Limb (tissue), 2 donors: ENCODE measurements around the gene LUM.

ENCODE experiments used
- DNase-seq, 2 donors: peaks; one replicate each; pipeline ENCODE4 v3.0.0-alpha.2; 2016; ENCODE audit errors: extremely low spot score in 2 of 2

LUM gene

DNA sequence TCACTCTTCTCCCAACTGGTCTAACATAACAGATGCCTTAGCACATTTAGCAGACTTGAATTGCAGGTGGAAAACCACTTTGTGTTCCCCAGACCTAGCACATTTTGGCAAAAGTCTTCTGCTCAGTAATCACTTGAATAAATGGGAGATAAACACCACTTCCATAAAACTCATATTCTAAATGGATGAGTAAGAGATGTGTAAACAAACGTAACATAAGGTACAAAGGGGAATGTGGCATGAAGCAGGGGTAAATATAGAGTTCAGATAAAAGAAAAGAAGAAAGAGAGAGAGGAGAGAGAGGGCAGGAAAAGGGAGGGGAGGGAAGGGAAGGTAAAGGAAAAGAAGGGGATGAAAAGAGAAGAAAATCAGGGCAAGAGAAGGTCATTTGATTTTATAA is 36.4 kb downstream of the LUM start:
- DNase-seq, result no peak

DNA sequence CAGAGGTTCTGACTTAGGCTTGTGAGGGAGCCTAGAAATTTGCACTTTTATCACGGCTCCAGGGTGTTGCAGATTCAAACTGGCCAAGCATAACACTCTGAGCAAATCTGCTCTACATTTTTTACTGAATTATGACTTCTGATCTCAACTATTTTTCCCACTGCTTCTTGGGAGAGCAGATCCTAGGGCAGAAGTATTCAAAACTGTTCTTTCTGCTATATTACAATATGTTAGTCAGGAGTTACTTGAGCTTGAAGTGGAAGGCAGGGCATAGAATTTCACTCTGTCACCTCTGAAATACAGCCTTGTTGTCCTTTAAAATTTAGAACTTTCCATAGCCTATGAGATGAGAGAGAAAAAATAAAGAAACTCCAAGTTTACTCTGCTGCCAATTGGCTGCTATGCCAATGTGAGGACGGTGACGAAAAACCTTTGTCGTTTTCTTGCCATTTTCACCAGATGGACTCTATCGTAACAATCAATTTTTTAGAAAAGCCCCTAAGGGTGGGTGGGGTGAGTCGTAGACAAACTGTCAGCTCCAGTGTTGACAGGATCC is 37.1 kb downstream of the LUM start:
- no peak for DNase-seq

DNA sequence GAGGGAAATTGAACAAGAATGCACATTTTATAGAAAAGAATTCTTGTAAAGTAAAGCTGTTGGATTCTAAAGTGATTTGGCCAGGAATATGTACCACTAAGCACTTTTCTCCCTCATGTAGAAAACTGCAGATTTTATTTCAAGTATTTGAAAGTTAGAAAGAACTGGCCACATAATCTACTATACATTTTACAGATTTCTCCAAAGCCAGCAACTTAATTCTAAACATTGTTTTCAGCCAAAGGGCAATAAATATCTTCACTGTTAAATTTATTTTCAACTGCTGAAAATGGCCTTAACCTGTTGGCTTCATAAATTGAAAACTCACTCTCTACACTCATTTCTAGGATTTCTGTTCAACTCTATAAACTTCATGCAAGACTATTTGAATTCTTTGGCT is 37.9 kb downstream of the LUM start:
- no peak for DNase-seq

DNA sequence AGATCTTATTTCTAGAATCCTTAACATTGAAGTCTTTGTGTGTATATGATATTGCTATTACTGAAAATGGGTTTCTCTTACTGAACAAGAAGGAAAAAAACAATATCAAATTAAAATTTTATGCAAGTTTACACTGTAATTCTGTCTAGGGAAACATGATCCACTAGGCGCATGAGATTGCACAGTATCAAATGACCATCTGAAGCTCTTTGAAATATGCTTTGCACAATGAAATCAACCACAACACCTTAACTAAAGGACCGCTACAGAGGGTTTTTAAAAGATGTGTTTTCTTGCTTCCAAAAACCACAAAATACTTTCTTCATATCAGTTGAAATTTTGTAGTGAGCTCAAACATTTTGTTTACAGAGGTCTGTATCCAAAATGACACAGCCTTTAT is 38.4 kb downstream of the LUM start:
- no peak for DNase-seq

DNA sequence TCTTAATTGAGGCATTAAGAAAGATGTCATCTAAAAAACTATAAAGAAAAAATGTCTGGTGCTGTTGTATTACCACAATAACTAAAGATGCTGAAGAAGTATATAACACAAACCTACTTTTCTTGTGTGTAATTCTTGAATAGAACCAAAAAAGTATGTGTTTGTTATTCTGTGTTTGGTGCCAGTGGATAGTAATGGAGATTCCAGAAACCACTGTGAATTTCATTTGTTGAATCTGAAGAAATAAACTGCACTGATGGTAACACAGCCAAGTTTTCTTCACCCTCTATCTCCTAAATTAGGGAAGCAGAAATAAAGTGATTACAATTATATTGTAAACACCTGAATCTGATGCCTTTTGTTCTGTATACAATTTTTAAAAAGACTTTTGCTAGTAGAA is 40.4 kb downstream of the LUM start:
- no peak for DNase-seq

DNA sequence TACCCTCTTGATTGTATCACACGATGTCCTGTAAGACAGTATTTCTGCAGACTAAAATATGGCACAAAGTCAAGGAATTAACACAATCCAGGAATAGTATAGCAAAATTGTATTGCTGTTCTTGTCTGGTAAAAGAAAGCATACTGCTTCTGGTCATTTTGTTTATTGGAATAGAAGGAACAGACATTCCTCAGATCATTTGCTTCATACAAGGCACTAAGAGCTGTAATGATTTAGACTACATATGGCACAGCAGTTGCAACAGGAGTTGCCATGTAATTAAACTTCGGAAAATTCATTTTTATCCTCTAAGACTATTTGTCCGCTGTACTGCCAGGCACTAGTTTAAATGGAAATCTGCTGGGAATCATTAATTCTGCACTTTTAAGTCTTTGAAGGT is 45.9 kb downstream of the LUM start:
- no peak for DNase-seq

DNA sequence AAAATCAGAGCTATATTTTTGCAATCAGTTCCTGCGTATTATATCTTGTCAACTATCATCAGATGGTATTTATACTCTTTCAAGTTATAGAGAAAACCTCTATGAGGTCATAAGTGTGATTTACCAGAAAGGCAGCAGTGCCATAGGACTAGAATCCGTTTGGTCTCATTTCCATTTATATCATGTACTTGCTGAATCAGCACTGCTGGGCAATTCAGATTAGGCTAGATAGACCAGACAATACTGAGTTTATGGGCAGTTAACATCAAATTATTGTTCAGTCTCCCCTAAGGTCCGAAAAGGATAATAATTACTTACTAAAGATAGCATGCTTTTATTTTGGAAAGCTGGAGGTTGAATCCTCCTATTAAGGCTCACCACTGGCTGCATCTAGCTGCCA is 46.7 kb downstream of the LUM start:
- no peak for DNase-seq

DNA sequence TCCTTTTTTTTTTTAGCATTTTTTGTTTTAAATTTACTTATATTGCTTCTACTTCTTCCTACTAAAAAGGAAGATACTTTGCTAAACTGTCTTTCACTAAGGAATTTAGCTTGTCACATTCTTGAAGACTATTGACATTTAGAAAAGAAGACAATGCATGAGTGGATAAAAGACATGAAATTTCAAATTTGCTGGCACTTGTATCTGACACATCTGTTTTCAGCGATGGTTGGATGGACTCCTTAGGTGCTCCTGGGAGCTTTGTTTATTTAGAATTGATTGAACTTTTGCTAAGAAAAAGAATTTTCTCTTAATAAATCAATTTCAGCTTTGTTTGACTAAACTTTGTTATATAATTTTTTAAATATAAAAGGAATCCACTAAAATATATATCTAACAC is 50.2 kb downstream of the LUM start:
- no peak for DNase-seq

DNA sequence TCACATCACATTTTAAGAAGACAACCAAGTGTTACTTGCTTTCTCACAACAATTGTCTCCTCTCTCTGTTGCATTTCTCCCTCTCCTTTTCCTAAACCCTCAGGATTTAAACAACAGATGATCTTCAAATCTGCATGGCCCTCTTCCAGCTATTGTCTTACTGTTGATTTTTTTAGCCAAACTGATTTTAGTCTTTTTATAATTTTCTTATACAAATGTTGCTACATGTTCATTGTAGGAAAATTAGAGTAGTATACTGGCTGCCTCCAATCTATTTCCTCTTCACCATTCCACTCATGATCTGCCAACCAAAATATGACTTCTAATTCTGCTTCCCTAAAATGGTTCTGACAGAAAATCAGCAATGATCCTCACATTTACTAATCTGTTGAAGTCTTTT is 52.1 kb downstream of the LUM start:
- no peak for DNase-seq

DNA sequence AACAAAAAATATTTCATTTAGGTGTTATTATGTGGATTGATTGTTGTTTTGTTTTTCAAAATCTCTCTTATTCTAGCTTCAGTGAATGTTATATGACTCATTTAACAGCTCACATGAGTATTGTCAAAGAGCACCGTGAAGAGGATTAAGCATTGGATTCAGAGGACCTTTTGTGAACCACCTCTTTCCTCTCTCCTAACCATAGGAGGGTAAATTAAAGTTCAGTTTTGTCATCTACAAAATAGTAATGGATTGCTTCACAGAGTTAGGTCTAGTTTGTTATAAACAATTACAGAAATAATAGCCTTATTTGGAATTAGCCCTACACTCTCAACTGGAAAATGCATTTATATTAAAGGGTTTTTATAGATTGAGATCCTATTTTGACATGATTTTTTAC is 52.5 kb downstream of the LUM start:
- no peak for DNase-seq

DNA sequence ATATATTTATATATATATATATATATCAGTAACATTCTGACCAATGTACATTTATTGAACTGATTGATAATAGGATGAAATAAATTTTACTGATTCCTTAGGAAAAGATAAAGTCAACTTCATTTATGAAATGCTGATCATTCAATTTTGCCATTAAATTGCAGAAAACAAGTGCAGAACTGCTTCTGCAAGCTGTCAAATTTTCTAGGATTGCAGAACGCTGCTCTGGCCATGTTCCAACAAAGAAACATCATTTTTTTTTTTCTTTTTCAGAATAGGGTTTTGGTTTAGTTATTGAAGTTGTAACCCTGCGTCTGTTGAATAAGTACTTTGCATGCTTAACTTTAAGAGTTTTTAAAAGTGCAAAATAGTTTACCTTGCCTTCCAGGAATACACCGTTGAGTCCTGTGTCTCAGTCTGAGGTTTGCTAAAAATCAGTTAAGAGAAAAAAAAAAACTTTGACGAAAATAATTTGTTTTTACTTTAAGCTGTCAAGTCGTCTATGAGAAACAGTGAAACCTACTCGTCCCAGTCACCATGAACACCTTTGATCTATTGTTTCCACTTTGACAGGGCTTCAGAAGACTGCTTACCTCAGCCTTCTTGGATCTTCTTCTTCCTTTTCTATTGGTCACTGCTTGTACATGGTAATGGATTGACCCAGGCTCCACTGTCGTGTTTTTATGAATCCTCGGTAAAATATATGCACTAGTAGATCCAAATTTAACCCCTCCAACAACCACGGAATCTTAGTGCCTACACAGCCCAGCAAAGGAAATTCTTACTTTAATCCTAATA is 53.7 kb downstream of the LUM start, which contains the start of gene KERA:
TSS of gene KERA (minus strand) at position 657 of the 798 bp plus-strand sequence. CDS start 1,743 bp downstream, outside the sequence.
- no peak for DNase-seq

DNA sequence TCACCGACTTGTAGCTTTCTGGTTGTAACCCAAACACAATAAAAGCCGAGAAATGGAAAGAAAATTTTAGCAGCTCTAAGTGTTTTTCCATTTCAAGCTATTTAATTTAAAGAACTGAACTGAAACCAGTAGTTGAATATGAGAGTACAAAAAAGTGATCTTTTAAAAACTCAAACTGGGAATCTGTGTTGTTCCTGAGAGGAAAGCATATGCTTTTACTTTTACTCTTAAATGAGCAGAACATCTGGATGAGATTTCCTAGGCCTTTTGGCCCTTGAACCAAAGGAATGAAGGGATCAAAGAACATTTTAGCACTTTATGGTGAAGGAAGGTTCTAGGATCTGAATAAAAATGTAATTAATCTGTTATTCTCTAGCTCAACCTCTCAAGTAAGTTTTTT is 54.8 kb downstream of the LUM start:
- peak in 1 of 2 donors; percentile 70 for DNase-seq

DNA sequence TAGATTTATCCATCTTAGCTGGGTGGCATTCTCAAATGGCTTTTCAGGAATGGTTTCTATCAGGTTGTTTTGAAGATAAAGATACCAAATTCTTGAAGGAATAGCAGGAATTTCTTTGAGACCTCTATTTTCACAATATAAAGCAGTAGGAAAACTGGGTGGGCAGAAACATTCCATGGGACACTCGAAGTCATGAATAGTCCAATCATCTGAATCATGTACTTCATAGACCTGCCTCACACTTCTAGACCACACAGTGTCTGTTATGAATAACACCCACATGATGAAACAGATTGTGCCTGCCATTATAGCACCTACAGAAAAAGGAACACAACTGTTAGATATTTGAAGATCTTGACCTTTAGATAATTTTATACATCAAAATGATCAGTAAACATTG is 55.3 kb downstream of the LUM start:
- no peak for DNase-seq

DNA sequence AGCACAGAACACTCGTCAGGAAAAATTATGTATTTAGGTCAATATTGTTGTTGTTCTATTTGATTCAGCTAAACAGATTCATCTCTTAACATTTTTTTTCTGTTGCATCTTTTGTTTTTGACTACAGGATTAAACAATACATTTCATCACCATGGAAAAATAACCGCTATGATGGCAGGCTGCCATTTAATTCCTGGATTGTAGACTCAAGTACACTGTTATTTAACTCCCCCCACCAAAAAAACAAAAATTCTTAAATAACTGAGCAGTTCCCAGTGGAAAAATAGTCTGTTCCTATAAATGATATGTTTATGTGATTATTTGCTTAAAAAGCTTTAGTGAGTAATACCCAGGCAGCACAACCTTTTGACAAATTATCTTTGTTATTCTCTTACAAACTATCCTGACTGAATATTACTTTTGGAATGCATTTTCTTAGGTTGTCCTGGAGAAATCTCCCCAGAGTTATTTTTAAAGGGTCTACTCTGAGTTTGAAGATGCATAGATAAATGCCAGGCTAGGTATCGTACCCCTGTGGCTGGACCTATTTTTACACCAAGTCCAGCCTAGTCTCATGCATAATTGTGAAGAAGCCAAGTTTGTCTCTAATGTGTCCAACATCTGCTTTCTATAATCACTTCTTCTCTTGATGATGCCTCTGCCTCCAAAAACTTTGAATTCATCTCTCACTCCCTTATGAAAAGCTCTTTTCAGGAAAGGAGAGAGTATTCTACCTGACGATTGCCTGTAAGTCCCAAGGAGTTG is 57.2 kb downstream of the LUM start:
- peak; percentile 60 to 91 for DNase-seq
